H1 (cell line): ENCODE measurements around the gene PDIA2. TPM values are rescaled to one million over a fixed set of nuclear protein-coding genes. Genes with fewer than 3 reads are reported as not detected.

ENCODE experiments used
- EGR1 ChIP-seq: IDR thresholded peaks from 2 replicates; pipeline ENCODE4 v1.6.1; 2011; ENCODE audit warnings: low read depth, low read length, borderline replicate concordance
- KDM4A ChIP-seq: IDR thresholded peaks from one replicate; pipeline ENCODE4 v1.7.1; 2012; ENCODE audit warnings: low read depth, mild to moderate bottlenecking, moderate library complexity, low read length, inconsistent platforms; ENCODE audit not compliant: severe bottlenecking
- polyA plus RNA-seq, 7 experiments: library from polyadenylated mRNA; depleted of rRNA in 3 of 7; stranded (reverse) in 5 of 7; unstranded in 2 of 7; fragments of >200 nt in 5 of 7; fragments of 200-250 nt in 2 of 7; gene quantifications; 1 replicate in 5 of 7; 2 replicates in 1 of 7; 4 replicates in 1 of 7; pipeline versions ENCODE4 v1.2.1 to v1.2.3, GENCODE V29; 2011 to 2013; ENCODE audit warnings: missing spikeins in 2 of 7, mixed read lengths in 2 of 7
- total RNA-seq: library from RNA; stranded (reverse); fragmentation: NEBNext Ultra II Directional; extraction: Animal tissue kit (Norgen Biotek cat#: 25700); gene quantifications from 2 replicates; pipeline ENCODE4 v1.2.1, GENCODE V29; 2021
- TF ChIP-seq, protein P1 (sequence below): fragments of 300-600 bp; sonication (generic); IDR thresholded peaks from 2 replicates; pipeline ENCODE4 v1.7.1; 2012; ENCODE audit warnings: low read length, moderate library complexity, mild to moderate bottlenecking, inconsistent platforms; ENCODE audit not compliant: insufficient replicate concordance

Gene PDIA2
- total and polyA plus RNA-seq, 2 of the 8 experiments (the other 6 are each of a cell fraction or from before 2014, with no cell fraction given) = 0.34 to 0.50 TPM

DNA sequence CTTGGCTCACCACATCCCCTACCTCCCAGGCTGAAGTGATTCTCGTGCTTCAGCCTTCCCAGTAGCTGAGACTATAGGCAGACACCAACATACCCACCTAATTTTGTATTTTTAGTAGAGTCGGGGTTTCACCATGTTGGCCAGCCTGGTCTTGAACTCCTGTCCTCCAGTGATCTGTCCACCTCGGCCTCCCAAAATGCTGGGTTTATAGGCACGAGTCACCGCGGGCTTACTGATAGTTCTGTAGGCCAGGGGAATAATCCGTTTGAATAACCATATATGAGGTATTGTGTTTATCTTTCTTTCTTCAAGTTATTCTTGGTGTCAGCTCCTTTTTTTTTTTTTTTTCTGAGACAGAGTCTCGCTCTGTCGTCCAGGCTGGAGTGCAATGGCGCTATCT lies 40.7 kb upstream of the PDIA2 start (continued):
- TF ChIP-seq, protein P1, sequence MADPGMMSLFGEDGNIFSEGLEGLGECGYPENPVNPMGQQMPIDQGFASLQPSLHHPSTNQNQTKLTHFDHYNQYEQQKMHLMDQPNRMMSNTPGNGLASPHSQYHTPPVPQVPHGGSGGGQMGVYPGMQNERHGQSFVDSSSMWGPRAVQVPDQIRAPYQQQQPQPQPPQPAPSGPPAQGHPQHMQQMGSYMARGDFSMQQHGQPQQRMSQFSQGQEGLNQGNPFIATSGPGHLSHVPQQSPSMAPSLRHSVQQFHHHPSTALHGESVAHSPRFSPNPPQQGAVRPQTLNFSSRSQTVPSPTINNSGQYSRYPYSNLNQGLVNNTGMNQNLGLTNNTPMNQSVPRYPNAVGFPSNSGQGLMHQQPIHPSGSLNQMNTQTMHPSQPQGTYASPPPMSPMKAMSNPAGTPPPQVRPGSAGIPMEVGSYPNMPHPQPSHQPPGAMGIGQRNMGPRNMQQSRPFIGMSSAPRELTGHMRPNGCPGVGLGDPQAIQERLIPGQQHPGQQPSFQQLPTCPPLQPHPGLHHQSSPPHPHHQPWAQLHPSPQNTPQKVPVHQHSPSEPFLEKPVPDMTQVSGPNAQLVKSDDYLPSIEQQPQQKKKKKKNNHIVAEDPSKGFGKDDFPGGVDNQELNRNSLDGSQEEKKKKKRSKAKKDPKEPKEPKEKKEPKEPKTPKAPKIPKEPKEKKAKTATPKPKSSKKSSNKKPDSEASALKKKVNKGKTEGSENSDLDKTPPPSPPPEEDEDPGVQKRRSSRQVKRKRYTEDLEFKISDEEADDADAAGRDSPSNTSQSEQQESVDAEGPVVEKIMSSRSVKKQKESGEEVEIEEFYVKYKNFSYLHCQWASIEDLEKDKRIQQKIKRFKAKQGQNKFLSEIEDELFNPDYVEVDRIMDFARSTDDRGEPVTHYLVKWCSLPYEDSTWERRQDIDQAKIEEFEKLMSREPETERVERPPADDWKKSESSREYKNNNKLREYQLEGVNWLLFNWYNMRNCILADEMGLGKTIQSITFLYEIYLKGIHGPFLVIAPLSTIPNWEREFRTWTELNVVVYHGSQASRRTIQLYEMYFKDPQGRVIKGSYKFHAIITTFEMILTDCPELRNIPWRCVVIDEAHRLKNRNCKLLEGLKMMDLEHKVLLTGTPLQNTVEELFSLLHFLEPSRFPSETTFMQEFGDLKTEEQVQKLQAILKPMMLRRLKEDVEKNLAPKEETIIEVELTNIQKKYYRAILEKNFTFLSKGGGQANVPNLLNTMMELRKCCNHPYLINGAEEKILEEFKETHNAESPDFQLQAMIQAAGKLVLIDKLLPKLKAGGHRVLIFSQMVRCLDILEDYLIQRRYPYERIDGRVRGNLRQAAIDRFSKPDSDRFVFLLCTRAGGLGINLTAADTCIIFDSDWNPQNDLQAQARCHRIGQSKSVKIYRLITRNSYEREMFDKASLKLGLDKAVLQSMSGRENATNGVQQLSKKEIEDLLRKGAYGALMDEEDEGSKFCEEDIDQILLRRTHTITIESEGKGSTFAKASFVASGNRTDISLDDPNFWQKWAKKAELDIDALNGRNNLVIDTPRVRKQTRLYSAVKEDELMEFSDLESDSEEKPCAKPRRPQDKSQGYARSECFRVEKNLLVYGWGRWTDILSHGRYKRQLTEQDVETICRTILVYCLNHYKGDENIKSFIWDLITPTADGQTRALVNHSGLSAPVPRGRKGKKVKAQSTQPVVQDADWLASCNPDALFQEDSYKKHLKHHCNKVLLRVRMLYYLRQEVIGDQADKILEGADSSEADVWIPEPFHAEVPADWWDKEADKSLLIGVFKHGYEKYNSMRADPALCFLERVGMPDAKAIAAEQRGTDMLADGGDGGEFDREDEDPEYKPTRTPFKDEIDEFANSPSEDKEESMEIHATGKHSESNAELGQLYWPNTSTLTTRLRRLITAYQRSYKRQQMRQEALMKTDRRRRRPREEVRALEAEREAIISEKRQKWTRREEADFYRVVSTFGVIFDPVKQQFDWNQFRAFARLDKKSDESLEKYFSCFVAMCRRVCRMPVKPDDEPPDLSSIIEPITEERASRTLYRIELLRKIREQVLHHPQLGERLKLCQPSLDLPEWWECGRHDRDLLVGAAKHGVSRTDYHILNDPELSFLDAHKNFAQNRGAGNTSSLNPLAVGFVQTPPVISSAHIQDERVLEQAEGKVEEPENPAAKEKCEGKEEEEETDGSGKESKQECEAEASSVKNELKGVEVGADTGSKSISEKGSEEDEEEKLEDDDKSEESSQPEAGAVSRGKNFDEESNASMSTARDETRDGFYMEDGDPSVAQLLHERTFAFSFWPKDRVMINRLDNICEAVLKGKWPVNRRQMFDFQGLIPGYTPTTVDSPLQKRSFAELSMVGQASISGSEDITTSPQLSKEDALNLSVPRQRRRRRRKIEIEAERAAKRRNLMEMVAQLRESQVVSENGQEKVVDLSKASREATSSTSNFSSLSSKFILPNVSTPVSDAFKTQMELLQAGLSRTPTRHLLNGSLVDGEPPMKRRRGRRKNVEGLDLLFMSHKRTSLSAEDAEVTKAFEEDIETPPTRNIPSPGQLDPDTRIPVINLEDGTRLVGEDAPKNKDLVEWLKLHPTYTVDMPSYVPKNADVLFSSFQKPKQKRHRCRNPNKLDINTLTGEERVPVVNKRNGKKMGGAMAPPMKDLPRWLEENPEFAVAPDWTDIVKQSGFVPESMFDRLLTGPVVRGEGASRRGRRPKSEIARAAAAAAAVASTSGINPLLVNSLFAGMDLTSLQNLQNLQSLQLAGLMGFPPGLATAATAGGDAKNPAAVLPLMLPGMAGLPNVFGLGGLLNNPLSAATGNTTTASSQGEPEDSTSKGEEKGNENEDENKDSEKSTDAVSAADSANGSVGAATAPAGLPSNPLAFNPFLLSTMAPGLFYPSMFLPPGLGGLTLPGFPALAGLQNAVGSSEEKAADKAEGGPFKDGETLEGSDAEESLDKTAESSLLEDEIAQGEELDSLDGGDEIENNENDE = no peak
- TF ChIP-seq KDM4A = no peak
- no peak for TF ChIP-seq EGR1
- TF ChIP-seq, all 59 proteins: peak for 0
